Measurements from ENCODE around the gene NR2C1.
"Not testable (repeated sequence)": the region's sequence is repeated elsewhere in the genome, so short reads cannot be mapped to it uniquely, and the experiment has no call there.

The NR2C1 gene

GRCh38 chr12:94994312-94994711 lies 79.1 kb downstream of the NR2C1 start:
- H3K9me3 ChIP-seq (replicated peaks; ENCODE audit: insufficient read depth, low read length), result no peaks in the 10 kb centered on the region
- no peaks in the 10 kb centered on the region for H3K9me2 ChIP-seq (replicated peaks; ENCODE audit: insufficient read depth, low read length)
- no peak for TF ChIP-seq EZH2phosphoT487 (IDR thresholded peaks at IDR 0.05; ENCODE audit: low read length)
- no peak for TF ChIP-seq EZH2 (optimal IDR thresholded peaks at IDR 0.05; ENCODE audit: low read depth, low read length)
- no peak for TF ChIP-seq CTCF (IDR thresholded peaks at IDR 0.05; ENCODE audit: low read length)
- no peaks in the 10 kb centered on the region for H3K4me1 ChIP-seq (ENCODE audit: low read length)
- no peak overlapping the region for H2AFZ ChIP-seq (ENCODE audit: low read length)
- no peaks in the 10 kb centered on the region for H3F3A ChIP-seq (ENCODE audit: insufficient read depth, low read length)
- peaks cover 4% of the 10 kb centered on the region; the same call in 1 of the 2 replicates for H3K36me3 ChIP-seq (replicated peaks; ENCODE audit: insufficient read depth, low read length)
- H3K27ac ChIP-seq (ENCODE audit: low read length), result no peak overlapping the region
- H3K79me2 ChIP-seq (ENCODE audit: low read length), result peaks cover 73% of the 10 kb centered on the region
- H4K20me1 ChIP-seq (ENCODE audit: insufficient read depth, low read length), result no peaks in the 10 kb centered on the region; the same call in 1 of the 2 replicates
- H3K4me2 ChIP-seq (ENCODE audit: low read depth, low read length), result no peak overlapping the region
- no peak overlapping the region for H3K4me3 ChIP-seq (ENCODE audit: low read length)
- H3K27me3 ChIP-seq (replicated peaks; ENCODE audit: insufficient read depth, low read length), result no peaks in the 10 kb centered on the region
- no peak overlapping the region for H3K9ac ChIP-seq (ENCODE audit: low read length)
- DNase-seq, result no peak

GRCh38 chr12:94993855-94994254 lies 79.6 kb downstream of the NR2C1 start:
- peaks cover 73% of the 10 kb centered on the region for H3K79me2 ChIP-seq (ENCODE audit: low read length)
- not testable (repeated sequence) for H3K9me3 ChIP-seq (replicated peaks; ENCODE audit: insufficient read depth, low read length); H3K9ac ChIP-seq (ENCODE audit: low read length); DNase-seq; H3K27ac ChIP-seq (ENCODE audit: low read length); H3K4me1 ChIP-seq (ENCODE audit: low read length); H3K36me3 ChIP-seq (replicated peaks; ENCODE audit: insufficient read depth, low read length); H3K9me2 ChIP-seq (replicated peaks; ENCODE audit: insufficient read depth, low read length); H3F3A ChIP-seq (ENCODE audit: insufficient read depth, low read length); H4K20me1 ChIP-seq (ENCODE audit: insufficient read depth, low read length); H3K4me2 ChIP-seq (ENCODE audit: low read depth, low read length); H2AFZ ChIP-seq (ENCODE audit: low read length); H3K4me3 ChIP-seq (ENCODE audit: low read length); H3K27me3 ChIP-seq (replicated peaks; ENCODE audit: insufficient read depth, low read length)

DNA sequence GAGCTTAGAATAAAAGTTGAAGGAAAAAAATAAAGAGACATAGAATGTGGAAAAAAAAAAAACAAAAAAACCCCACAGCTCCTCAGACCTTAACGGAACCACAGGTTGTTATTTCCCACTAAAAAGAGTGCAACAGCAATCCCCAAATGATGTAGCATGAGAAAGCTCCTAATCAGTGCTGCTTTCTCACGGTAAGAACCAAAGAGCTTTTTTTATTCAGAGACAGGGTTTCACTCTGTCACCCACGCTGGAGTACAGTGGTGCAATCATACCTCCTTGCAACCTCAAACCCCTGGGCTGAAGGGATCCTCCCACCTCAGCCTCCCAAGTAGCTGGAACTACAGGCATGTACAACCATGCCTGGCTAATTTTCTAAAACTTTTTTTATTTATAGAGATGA lies 83.2 kb downstream of the NR2C1 start:
- Histone ChIP-seq H4K20me1 (ENCODE audit: insufficient read depth, low read length) (no peaks in the 10 kb centered on the region), H3K36me3 (replicated peaks; ENCODE audit: insufficient read depth, low read length) (peaks cover 4% of the 10 kb centered on the region), H3K9me3 (replicated peaks; ENCODE audit: insufficient read depth, low read length) (no peaks in the 10 kb centered on the region), H3K4me3 (ENCODE audit: low read length) (no peak overlapping the region), H3K27me3 (replicated peaks; ENCODE audit: insufficient read depth, low read length) (no peaks in the 10 kb centered on the region), H2AFZ (ENCODE audit: low read length) (no peak overlapping the region), H3K9ac (ENCODE audit: low read length) (no peak overlapping the region), H3F3A (ENCODE audit: insufficient read depth, low read length) (no peaks in the 10 kb centered on the region), H3K9me2 (replicated peaks; ENCODE audit: insufficient read depth, low read length) (no peaks in the 10 kb centered on the region), H3K79me2 (ENCODE audit: low read length) (peaks cover 61% of the 10 kb centered on the region), H3K4me2 (ENCODE audit: low read depth, low read length) (no peak overlapping the region), H3K4me1 (ENCODE audit: low read length) (no peaks in the 10 kb centered on the region), H3K27ac (ENCODE audit: low read length) (no peak overlapping the region)
- no peak for DNase-seq
- no peak for TF ChIP-seq EZH2phosphoT487 (IDR thresholded peaks at IDR 0.05; ENCODE audit: low read length)

DNA sequence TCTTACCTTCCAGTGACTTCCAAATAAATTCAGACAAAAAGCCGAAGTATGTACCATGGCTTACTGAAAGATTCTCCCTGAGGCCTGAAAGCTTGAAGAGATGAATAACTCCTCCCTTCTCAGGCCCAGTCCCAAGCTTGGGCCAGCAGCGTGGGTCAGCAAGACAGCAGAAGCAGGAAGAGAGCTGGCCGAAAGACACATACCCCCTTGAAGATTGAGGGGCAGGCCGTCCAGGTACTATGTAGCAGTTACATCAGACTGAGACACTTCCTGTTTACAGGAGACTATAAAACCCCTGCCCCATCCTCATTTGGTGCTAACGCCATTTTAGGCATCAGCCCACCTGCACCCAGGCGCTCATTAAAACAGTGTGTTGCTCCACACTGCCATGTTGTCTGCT lies 84.9 kb downstream of the NR2C1 start:
- Histone ChIP-seq H3K36me3 (replicated peaks; ENCODE audit: insufficient read depth, low read length) (no peaks in the 10 kb centered on the region; the same call in 1 of the 2 replicates), H3K9me2 (replicated peaks; ENCODE audit: insufficient read depth, low read length) (no peaks in the 10 kb centered on the region), H3K27me3 (replicated peaks; ENCODE audit: insufficient read depth, low read length) (no peaks in the 10 kb centered on the region), H3K4me3 (ENCODE audit: low read length) (no peak overlapping the region), H2AFZ (ENCODE audit: low read length) (no peak overlapping the region), H3K4me2 (ENCODE audit: low read depth, low read length) (no peak overlapping the region), H3K27ac (ENCODE audit: low read length) (no peak overlapping the region), H3F3A (ENCODE audit: insufficient read depth, low read length) (no peaks in the 10 kb centered on the region), H3K9me3 (replicated peaks; ENCODE audit: insufficient read depth, low read length) (no peaks in the 10 kb centered on the region), H3K79me2 (ENCODE audit: low read length) (peaks cover 58% of the 10 kb centered on the region), H3K9ac (ENCODE audit: low read length) (no peak overlapping the region), H4K20me1 (ENCODE audit: insufficient read depth, low read length) (no peaks in the 10 kb centered on the region), H3K4me1 (ENCODE audit: low read length) (no peaks in the 10 kb centered on the region)
- TF ChIP-seq EZH2 (optimal IDR thresholded peaks at IDR 0.05; ENCODE audit: low read depth, low read length) (no peak), CTCF (IDR thresholded peaks at IDR 0.05; ENCODE audit: low read length) (no peak), EZH2phosphoT487 (IDR thresholded peaks at IDR 0.05; ENCODE audit: low read length) (no peak)
- DNase-seq, result no peak

All from MM.1S (cell line).